Nasal cavity respiratory epithelium epithelial cell of viscerocranial mucosa (primary cell): ENCODE data around the gene ZNF654. TPM values are rescaled to one million over a fixed set of nuclear protein-coding genes. Genes with fewer than 3 reads are reported as not detected.

ENCODE experiments used
- total RNA-seq: library from RNA; depleted of rRNA; stranded (reverse); fragments of >200 nt; gene quantifications from 2 replicates; pipeline ENCODE4 v1.2.3, GENCODE V29; 2014

The ZNF654 gene
- 15.4 and 23.8 TPM in 2 replicates for total RNA-seq

DNA sequence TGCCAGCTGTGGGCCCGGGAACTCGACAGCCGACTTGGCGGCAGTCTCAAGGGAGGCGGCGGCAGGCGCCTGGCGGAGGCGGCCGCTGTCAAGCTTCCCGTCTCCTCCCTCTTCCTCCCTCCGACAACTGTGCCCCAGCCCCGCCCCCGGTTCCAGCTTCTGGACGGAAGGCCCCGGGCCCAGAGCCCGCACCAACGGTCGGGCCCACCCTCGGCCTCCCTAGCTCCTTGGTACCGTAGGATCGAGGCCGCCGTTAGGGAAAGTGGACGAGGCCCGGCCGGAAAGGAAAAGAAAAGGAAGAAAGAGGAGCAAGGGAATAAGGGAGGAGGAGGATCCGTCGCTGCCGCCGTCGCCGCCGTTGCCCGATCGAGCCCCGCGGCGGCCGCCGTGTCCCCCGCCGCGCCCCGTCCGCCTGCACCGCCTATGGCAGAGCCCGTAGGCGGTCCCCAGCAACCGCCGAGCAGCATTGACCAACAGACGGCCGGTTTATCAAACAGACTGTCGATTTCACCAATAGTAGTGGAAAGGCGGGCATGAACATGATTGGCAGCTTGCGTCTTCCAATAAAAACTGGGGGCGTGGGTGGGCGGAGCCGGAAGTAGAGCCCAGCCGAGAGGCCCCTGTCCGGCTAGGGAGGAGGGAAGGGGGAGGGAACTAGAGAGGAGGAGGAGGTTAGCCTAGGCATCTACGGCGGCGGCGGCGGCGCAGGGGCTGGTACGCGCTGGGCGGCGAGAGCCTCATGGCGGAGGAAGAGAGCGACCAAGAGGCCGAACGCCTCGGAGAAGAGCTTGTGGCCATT is at the start of gene ZNF654, which contains the start of gene CGGBP1:
TSS of gene ZNF654 (plus strand) at position 675 of the 799 bp plus-strand sequence. CDS start at position 740, 65 bp downstream.
TSS of gene CGGBP1 (minus strand) at position 425 of the 799 bp plus-strand sequence. CDS start 3,029 bp downstream, outside the sequence.

DNA sequence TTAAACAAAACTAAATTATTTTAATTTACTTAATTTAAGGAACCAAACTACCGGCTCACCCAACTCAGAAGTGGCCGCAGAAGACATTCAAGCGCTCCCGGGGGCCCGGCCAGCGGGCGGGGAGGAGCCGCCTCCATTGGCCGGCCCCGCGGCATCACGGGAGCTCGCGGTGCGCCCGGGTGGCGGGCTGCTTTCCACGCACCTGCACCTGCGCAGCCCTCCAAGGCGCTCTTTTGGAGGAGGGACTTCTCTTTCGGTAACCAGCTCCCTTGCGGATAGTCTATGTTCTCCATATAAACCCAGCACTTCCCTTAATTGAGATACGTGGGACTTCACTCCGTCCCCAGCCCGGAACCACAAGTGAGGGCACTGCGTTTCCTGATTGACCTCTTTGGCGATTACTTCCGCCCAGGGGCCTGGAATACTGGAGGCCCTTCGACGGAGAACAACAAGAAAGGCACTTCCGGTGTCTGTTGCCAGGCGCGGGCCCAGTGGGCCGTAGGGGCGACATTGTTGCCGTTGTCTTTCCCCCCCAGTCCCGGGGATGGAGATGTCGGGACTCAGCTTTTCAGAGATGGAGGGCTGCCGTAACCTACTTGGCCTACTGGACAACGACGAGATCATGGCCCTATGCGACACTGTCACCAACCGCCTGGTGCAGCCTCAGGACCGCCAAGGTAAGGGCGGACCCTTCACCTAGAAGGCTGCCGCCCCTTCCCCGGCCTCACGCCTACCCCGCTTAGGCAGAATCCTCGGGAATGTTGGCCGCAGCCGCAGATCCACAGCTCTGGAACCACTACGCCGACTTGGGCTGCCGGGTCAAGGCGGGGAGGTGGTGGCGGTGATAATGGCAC is 90.7 kb downstream of the ZNF654 start, which contains the start of gene C3orf38:
TSS of gene C3orf38 (plus strand) at position 451 of the 854 bp plus-strand sequence. CDS start at position 545, 94 bp downstream.

Other genes with a start within 250 kb of the ZNF654 start
- gene CGGBP1, start 250 bp upstream of the ZNF654 start, total RNA-seq, result 39.6 and 60.2 TPM in 2 replicates
- 27.0 and 31.4 TPM in 2 replicates for gene C3orf38, start 90.7 kb downstream of the ZNF654 start, total RNA-seq